Left ventricle myocardium superior (tissue), 1 donor: ENCODE results near the gene CCDC149. TPM values are rescaled to one million over a fixed set of nuclear protein-coding genes. Genes with fewer than 3 reads are reported as not detected.
A peak's percentile ranks its signal among the peaks of the same experiment; 100 is the strongest.

Experiments
- ATAC-seq: fragments of 200-7000 bp; cut with Tn5 transposase; one replicate; pipeline ENCODE4 v1.9.1; 2020; ENCODE audit warnings: mild to moderate bottlenecking, moderate library complexity
- DNase-seq: peaks from one replicate; pipeline ENCODE4 v3.0.0-alpha.2; 2020
- intact Hi-C: fragments of 100-400 bp; cut with micrococcal nuclease; formaldehyde crosslinking; loops from one replicate; pipeline ENCODE4 v1.11.0; 2022
- long read RNA-seq: library from polyadenylated mRNA; unstranded; transcript quantifications from one replicate; pipeline ENCODE4 v2.0.0, GENCODE V29; 2021
- total RNA-seq: library from RNA; stranded (reverse); fragmentation: NEBNext Ultra II Directional; extraction: Animal tissue kit (Norgen Biotek cat#: 25700); gene quantifications from one replicate; pipeline ENCODE4 v1.2.1, GENCODE V29; 2021
- donor health status: DM: no; HTN: yes; CAD: no; lungs with severe emphysema.

CCDC149 gene
- 13.2 TPM for total RNA-seq
- long read RNA-seq, transcript CCDC149-204 (12 exons, 3,869 nt), result major isoform, 22 of 34 reads
- long read RNA-seq, partial matches to known transcripts, result 3 of 34 reads
- long read RNA-seq, other reads (novel, unspliced or antisense), result 7 of 34 reads

GRCh38 chr4:24912252-24913118, at the start of gene CCDC149:
CCDC149 (minus strand) TSS chr4:24913042; CDS start chr4:24912864, 178 bp downstream.
- ATAC-seq, result peak; percentile 92
- intact Hi-C loops, result no loop called here
- DNase-seq, result peak; percentile 85

DNA sequence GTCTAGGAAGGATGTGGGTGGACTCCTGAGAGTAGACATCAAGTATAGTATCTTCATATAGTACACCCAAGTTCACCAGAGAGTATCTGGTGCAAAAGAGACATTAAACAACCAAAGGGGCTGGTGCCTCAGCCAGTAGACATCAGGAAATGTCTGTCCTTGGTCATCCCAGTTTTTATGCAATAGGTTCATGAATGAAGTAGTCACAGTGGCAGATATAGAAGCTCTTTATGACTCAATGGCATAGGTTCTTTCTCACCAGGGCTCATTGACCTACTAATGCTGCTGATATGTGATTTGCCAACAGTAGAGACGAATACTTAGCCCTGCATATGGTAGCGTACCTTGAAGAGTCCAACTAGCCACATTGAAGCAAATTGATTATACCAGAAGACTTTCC, 45.0 kb upstream of the CCDC149 start:
- ATAC-seq (no peak), DNase-seq (no peak)
- intact Hi-C loops, result no loop called here

DNA sequence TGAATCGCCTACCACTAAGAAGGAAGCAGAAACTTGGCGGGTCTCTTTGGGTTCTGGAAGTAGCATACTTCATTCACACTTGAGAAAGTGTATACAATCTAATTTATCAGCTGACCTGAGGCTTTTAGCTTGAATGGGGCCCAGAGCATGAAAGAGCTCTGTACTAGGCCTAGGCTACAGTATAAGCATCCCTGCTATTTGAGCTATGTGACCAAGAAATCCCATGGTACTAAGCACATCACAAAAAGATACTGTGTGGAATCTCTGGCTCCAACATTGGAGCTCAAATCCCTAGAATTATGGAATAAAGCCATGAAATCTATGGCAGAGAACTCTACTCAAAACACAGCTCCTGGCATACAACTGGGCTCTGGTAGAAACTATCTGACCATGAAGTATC, 43.9 kb upstream of the CCDC149 start:
- intact Hi-C loops, result no loop called here
- ATAC-seq, result no peak
- DNase-seq, result no peak

DNA sequence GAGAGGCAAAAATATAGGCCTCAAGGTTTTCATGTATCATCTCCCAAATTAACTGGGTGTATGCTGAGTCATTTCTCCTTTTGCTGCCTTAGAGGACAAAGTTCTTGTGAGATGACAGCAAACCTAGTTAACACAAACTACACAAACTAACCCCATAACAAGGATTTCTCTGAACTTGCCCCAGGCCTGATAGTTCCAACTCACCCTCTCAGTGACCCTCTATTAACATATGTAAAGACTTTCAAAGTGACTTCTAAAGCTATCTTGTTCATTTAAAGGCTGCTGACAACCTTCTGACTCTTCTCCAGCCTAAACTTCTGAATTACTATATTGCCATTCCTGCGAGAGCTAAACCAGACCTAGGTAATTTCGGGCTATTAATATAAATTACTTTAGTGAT, 43.2 kb upstream of the CCDC149 start:
- DNase-seq, result no peak
- intact Hi-C loops, result no loop called here
- ATAC-seq, result no peak

DNA sequence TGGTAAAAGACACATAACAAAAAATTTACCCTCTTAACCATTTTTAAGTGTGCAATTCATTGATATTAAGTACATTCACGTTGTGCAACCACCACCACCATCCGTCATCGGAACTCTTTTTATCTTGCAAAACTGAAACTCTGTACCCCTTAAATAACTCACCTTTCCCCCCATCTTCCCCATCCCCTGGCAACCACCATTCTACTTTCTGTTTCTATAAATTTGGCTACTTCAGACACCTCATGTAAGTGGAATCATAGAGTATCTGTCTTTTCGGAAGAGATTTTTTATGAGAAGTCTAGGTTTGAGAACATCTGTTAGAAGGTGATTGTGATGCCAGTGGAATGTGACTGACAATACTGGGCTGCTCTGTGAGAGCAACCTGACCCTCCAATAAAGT, 39.8 kb upstream of the CCDC149 start:
- DNase-seq, result no peak
- intact Hi-C loops, result no loop called here
- no peak for ATAC-seq

GRCh38 chr4:24949970-24950369, 37.1 kb upstream of the CCDC149 start:
- no peak for DNase-seq
- intact Hi-C loops, result no loop called here
- ATAC-seq, result peak; percentile 96

- ATAC-seq (no peak), DNase-seq (no peak)
- intact Hi-C loops, result no loop called here
Observed at GRCh38 chr4:24937917-24938281, 25.1 kb upstream of the CCDC149 start.

DNA sequence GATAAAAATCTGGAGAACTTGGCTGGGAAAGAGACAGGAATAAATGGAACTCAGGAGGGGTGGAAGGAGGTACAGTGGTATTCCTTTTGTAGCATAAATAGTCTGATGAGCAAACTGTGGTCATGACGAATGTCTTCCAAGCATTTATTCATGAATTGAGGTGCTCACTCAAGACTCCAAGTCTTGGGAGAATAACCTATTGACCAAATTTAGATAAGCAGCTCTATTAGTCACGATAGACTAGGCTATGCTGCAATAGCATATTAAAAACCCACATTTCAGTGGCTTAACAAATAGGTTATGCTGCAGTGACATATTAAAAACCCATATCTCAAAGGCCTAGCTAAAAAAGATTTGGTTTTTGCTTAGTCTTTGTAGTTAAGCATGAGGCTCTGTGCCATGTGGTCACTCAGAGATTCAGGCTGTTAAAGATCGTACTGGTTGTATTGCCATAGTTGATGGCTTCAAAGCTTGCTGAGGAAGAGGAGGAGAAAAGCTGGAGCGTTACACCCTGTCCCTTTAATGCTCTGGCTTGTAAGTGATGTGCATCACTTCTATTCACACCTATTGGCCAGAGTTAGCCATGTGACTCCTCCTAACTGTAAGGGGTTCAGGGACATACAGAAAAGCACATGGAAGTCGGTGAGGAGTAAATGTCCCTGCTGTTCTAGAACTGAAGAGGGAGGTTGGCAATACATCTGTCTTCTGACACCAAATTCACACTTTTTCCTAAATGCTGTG, 24.5 kb upstream of the CCDC149 start:
- intact Hi-C loops, result no loop called here
- no peak for ATAC-seq
- DNase-seq, result no peak

- intact Hi-C loops, result no loop called here
- ATAC-seq (no peak), DNase-seq (no peak)
Observed at GRCh38 chr4:24935856-24936255, 23.0 kb upstream of the CCDC149 start.

GRCh38 chr4:24934311-24934710, 21.5 kb upstream of the CCDC149 start:
- DNase-seq (no peak), ATAC-seq (no peak)
- intact Hi-C loops, result no loop called here

GRCh38 chr4:24933684-24934275, 20.9 kb upstream of the CCDC149 start:
- no peak for DNase-seq
- intact Hi-C loops, result no loop called here
- ATAC-seq, result no peak

DNA sequence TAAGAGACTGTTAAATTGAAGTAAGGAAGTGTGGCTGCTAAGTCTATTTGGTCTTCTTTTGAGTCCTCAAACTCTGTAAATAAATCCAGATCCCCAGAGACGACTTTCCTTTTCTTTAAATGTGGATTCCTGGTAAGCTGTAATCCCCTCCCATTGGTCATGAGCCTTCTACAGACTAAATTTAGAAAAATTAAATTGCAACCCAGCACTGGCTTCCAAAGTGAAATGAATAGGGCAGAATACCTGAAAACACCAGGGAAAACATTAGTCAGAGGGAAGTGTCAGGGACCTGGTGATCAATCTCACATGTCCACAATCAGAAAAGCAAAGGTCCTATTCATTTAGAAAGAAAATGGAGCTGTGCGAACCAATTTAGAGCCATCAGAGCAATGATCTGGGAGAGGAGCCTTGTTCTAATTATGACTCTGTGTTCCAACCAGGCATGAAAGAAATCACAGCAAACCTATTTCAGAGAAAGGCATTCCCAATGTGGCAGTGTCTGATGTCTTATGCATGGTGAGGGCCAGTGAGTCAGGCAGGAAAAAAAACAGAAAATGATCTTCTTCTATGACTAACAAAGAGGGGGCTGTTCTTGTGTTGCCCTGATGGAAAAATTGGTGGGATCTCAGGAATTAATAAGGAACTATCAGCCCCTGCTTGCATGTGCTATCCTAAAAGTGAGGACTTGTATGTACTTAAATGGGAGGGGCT, 19.8 kb upstream of the CCDC149 start:
- intact Hi-C loops, result no loop called here
- DNase-seq (no peak), ATAC-seq (no peak)

- intact Hi-C loops, result no loop called here
- DNase-seq (no peak), ATAC-seq (no peak)
Observed at GRCh38 chr4:24930151-24930550, 17.3 kb upstream of the CCDC149 start.

- intact Hi-C loops, result no loop called here
- no peak for DNase-seq
- no peak for ATAC-seq
Observed at GRCh38 chr4:24928708-24929107, 15.9 kb upstream of the CCDC149 start.

- DNase-seq (no peak), ATAC-seq (no peak)
- intact Hi-C loops, result no loop called here
Observed at GRCh38 chr4:24927049-24927448, 14.2 kb upstream of the CCDC149 start.

- DNase-seq (no peak), ATAC-seq (no peak)
- intact Hi-C loops, result no loop called here
Observed at GRCh38 chr4:24924309-24924781, 11.5 kb upstream of the CCDC149 start.

GRCh38 chr4:24923550-24923949, 10.7 kb upstream of the CCDC149 start:
- DNase-seq (no peak), ATAC-seq (no peak)
- intact Hi-C loops, result no loop called here

- ATAC-seq, result no peak
- intact Hi-C loops, result no loop called here
- DNase-seq, result no peak
Observed at GRCh38 chr4:24923002-24923401, 10.2 kb upstream of the CCDC149 start.

DNA sequence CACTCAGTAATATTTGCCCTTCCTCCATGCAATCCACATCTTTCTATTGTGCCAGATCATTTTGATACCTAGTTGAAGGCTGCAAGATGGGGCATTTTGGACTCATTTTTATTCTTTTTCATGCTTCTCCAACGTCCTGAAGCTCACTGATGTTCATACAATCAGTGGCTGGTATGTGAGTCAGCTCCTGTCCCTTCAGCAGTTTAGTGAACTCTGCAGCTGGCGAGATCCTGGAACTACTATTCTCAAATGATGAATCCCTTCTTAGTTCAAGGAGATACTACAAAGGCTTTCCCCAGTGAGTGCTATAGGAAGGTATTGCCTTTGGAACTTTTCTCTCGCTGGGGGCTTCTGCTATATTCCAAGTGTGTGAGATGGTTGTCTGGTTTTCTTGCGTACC, 9.6 kb upstream of the CCDC149 start:
- DNase-seq (no peak), ATAC-seq (no peak)
- intact Hi-C loops, result no loop called here
